Tibial nerve (tissue), 4 donors: ENCODE measurements around the gene LCN12.

Source experiments
- EP300 ChIP-seq, 2 donors: sonication (generic); formaldehyde crosslinking; IDR thresholded peaks; one replicate each; pipeline ENCODE4 v1.6.1; 2017; ENCODE audit warnings: antibody characterized with exemption in 2 of 2, mild to moderate bottlenecking in 1 of 2
- POLR2A ChIP-seq, 2 donors: fragments of 450-650 bp; IDR thresholded peaks; one replicate each; pipeline ENCODE4 v1.6.1; 2017; ENCODE audit warnings: antibody characterized with exemption in 2 of 2, mild to moderate bottlenecking in 2 of 2, moderate library complexity in 2 of 2
- TF ChIP-seq, protein P1 (sequence below), 5 experiments: fragments of 200-600 bp in 3 of 5; fragments of 450-650 bp in 2 of 5; sonication (generic) in 3 of 5; IDR thresholded peaks; one replicate each; pipeline ENCODE4 v1.5.1; 2016 to 2019; ENCODE audit warnings: antibody characterized with exemption in 5 of 5, mild to moderate bottlenecking in 3 of 5, moderate library complexity in 2 of 5

- no peak for TF ChIP-seq POLR2A (IDR thresholded peaks at IDR 0.05)
- no peak for TF ChIP-seq EP300 (IDR thresholded peaks at IDR 0.05)
- TF ChIP-seq, protein P1, sequence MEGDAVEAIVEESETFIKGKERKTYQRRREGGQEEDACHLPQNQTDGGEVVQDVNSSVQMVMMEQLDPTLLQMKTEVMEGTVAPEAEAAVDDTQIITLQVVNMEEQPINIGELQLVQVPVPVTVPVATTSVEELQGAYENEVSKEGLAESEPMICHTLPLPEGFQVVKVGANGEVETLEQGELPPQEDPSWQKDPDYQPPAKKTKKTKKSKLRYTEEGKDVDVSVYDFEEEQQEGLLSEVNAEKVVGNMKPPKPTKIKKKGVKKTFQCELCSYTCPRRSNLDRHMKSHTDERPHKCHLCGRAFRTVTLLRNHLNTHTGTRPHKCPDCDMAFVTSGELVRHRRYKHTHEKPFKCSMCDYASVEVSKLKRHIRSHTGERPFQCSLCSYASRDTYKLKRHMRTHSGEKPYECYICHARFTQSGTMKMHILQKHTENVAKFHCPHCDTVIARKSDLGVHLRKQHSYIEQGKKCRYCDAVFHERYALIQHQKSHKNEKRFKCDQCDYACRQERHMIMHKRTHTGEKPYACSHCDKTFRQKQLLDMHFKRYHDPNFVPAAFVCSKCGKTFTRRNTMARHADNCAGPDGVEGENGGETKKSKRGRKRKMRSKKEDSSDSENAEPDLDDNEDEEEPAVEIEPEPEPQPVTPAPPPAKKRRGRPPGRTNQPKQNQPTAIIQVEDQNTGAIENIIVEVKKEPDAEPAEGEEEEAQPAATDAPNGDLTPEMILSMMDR (IDR thresholded peaks at IDR 0.05): no peak
These were observed 16.5 kb downstream of the LCN12 start for GRCh38 chr9:136968333-136969127.
